B cell (primary cell): ENCODE results near the gene TLE5. TPM values are rescaled to one million over a fixed set of nuclear protein-coding genes. Genes with fewer than 3 reads are reported as not detected.

Experiments
- ATAC-seq: fragments of 200-7000 bp; cut with Tn5 transposase; one replicate; pipeline ENCODE4 v1.10.0; 2021; ENCODE audit warnings: low read depth, mild to moderate bottlenecking, moderate number of reproducible peaks, moderate library complexity
- CTCF ChIA-PET: fragments of 350-600 bp; sonication (Branson Sonifier 250); formaldehyde crosslinking; loops from one replicate; lab custom pipeline; 2021; ENCODE audit warnings: antibody characterized with exemption, inconsistent platforms; lab: Charles Lee
- POLR2A ChIA-PET: fragments of 350-600 bp; sonication (Branson Sonifier 250); formaldehyde crosslinking; loops from one replicate; lab custom pipeline; 2021; ENCODE audit warnings: antibody characterized with exemption; lab: Charles Lee
- DNase-seq: peaks from one replicate; pipeline ENCODE4 v3.0.0; 2013
- H2AFZ ChIP-seq: 2 replicates; pipeline ENCODE4 v1.6.1; 2012; ENCODE audit warnings: mild to moderate bottlenecking, low read depth, low read length; ENCODE audit not compliant: insufficient read depth, poor library complexity, severe bottlenecking
- H3K27ac ChIP-seq, 2 donors: 1 replicate in 1 of 2; 2 replicates in 1 of 2; pipeline ENCODE4 v1.5.1; 2012 to 2013; ENCODE audit warnings: low read length in 2 of 2, mild to moderate bottlenecking in 2 of 2, moderate library complexity in 1 of 2
- H3K27me3 ChIP-seq, 4 experiments: fragments of 200-600 bp in 1 of 4; sonication (generic) in 1 of 4; replicated peaks in 1 of 4; 1 replicate in 2 of 4; 2 replicates in 2 of 4; pipeline versions ENCODE4 v1.6.1 to v1.7.0; 2013 to 2016; ENCODE audit warnings: low read length in 3 of 4, mild to moderate bottlenecking in 2 of 4, mixed read lengths in 1 of 4, moderate library complexity in 1 of 4; ENCODE audit not compliant: insufficient read depth in 4 of 4, control insufficient read depth in 3 of 4; ENCODE audit errors: control extremely low read depth in 1 of 4
- H3K36me3 ChIP-seq, 2 experiments: replicated peaks in 1 of 2; 1 replicate in 1 of 2; 2 replicates in 1 of 2; pipeline versions ENCODE4 v1.6.1 to v1.7.1; 2013; ENCODE audit warnings: low read length in 1 of 2; ENCODE audit not compliant: insufficient read depth in 2 of 2, control insufficient read depth in 1 of 2; ENCODE audit errors: control extremely low read depth in 1 of 2, extremely low read depth in 1 of 2
- H3K4me1 ChIP-seq, 2 donors: fragments of 200-600 bp in 1 of 2; sonication (generic) in 1 of 2; 1 replicate in 1 of 2; 2 replicates in 1 of 2; pipeline versions ENCODE4 v1.5.1 to v1.6.1; 2013 to 2017; ENCODE audit warnings: low read length in 2 of 2; ENCODE audit not compliant: control insufficient read depth in 2 of 2, insufficient read depth in 2 of 2
- H3K4me2 ChIP-seq: replicated peaks from 2 replicates; pipeline ENCODE3; 2012; ENCODE audit warnings: mild to moderate bottlenecking, low read depth, low read length; ENCODE audit not compliant: poor library complexity, severe bottlenecking
- H3K4me3 ChIP-seq, 5 experiments: fragments of 200-600 bp in 1 of 5; sonication (generic) in 1 of 5; 1 replicate in 3 of 5; 2 replicates in 2 of 5; pipeline versions ENCODE4 v1.5.1 to v1.7.0; 2011 to 2016; ENCODE audit warnings: low read length in 4 of 5, mild to moderate bottlenecking in 4 of 5, low read depth in 2 of 5, control low read depth in 1 of 5, moderate library complexity in 1 of 5; ENCODE audit not compliant: insufficient read depth in 1 of 5; ENCODE audit errors: control extremely low read depth in 1 of 5, extremely low read depth in 1 of 5
- H3K79me2 ChIP-seq: fragments of 200-600 bp; sonication (generic); one replicate; pipeline ENCODE4 v1.6.0; 2016; ENCODE audit warnings: low read length; ENCODE audit not compliant: control insufficient read depth, insufficient read depth
- H3K9ac ChIP-seq: fragments of 200-600 bp; sonication (generic); 2 replicates; pipeline ENCODE4 v1.6.1; 2017; ENCODE audit warnings: mild to moderate bottlenecking, low read length, moderate library complexity
- H3K9me3 ChIP-seq, 3 donors: one replicate each; pipeline versions ENCODE4 v1.6.1 to v1.7.1; 2013; ENCODE audit warnings: low read length in 2 of 3; ENCODE audit not compliant: control insufficient read depth in 2 of 3, insufficient read depth in 1 of 3; ENCODE audit errors: control extremely low read depth in 1 of 3
- H4K20me1 ChIP-seq: 2 replicates; pipeline ENCODE4 v1.6.0; 2012; ENCODE audit warnings: mild to moderate bottlenecking, low read length; ENCODE audit not compliant: insufficient read depth, control insufficient read depth, poor library complexity, severe bottlenecking
- H3K27ac Mint-ChIP-seq: one replicate; pipeline ENCODE4 v1.8.0; 2021; ENCODE audit warnings: mixed read lengths
- H3K27me3 Mint-ChIP-seq: one replicate; pipeline ENCODE4 v1.8.0; 2021; ENCODE audit warnings: mixed read lengths
- H3K4me1 Mint-ChIP-seq: one replicate; pipeline ENCODE4 v1.8.0; 2021; ENCODE audit warnings: mixed read lengths
- H3K4me3 Mint-ChIP-seq: one replicate; pipeline ENCODE4 v1.8.0; 2021; ENCODE audit warnings: mixed read lengths
- H3K9me3 Mint-ChIP-seq: one replicate; pipeline ENCODE4 v1.8.0; 2022; ENCODE audit warnings: mixed read lengths; ENCODE audit not compliant: insufficient read depth
- CTCF ChIP-seq: fragments of 200-600 bp; IDR thresholded peaks from one replicate; pipeline ENCODE4 v1.8.0; 2022; ENCODE audit warnings: antibody characterized with exemption, mild to moderate bottlenecking
- EZH2 ChIP-seq: IDR thresholded peaks from 2 replicates; pipeline ENCODE4 v1.6.1; 2012; ENCODE audit warnings: borderline replicate concordance, low read depth, mild to moderate bottlenecking, moderate library complexity, low read length; ENCODE audit not compliant: insufficient read depth, poor library complexity, severe bottlenecking
- WGBS: methylation state at CpG from one replicate; pipeline ENCODE4 v1.1.5; 2013; ENCODE audit warnings: missing lambda C conversion rate; ENCODE audit not compliant: insufficient coverage; 5-methylcytosine and 5-hydroxymethylcytosine counted together
- intact Hi-C: fragments of 100-400 bp; cut with micrococcal nuclease; formaldehyde crosslinking; loops from one replicate; pipeline ENCODE4 v1.10.0; 2022
- polyA plus RNA-seq: library from polyadenylated mRNA; depleted of rRNA; stranded (reverse); fragments of >200 nt; gene quantifications from 2 replicates; pipeline ENCODE4 v1.2.3, GENCODE V29; 2012
- total RNA-seq, 2 donors: library from RNA; stranded (reverse); fragments of 120-200 nt in 1 of 2; gene quantifications; 1 replicate in 1 of 2; 2 replicates in 1 of 2; pipeline versions ENCODE4 v1.2.3 to v1.2.4, GENCODE V29; 2013 to 2022

The TLE5 gene
- total and polyA plus RNA-seq, 2 donors (not counting 1 experiment from before 2014, with no cell fraction given): 697 to 1,132 TPM

GRCh38 chr19:3100747-3101730 is 38.7 kb upstream of the TLE5 start:
- CTCF ChIA-PET: interaction anchor here (0.7 to 12.5 kb wide), 11 partner anchors 8 to 151 kb away, joined by 3 to 281 read pairs (median 3); no protein-coding TSS in a partner anchor
- H3K9ac ChIP-seq: no peak overlapping the region
- intact Hi-C loops: no loop called here

More at GRCh38 chr19:3100747-3101730, 38.7 kb upstream of the TLE5 start:
- Histone ChIP-seq H3K27me3 (peaks cover 0 to 16% (median 7%) of the 10 kb centered on the region in 4 experiments), H3K79me2 (peaks cover 61% of the 10 kb centered on the region), H3K4me1 (peaks cover 25 to 41% of the 10 kb centered on the region in 2 donors), H3K27ac (no peak overlapping the region), H4K20me1 (peaks cover 41% of the 10 kb centered on the region), H3K9me3 (peaks cover 0 to 2% (median 0%) of the 10 kb centered on the region in 3 donors), H3K4me2 (no peak overlapping the region), H3K36me3 (no peaks in the 10 kb centered on the region), H2AFZ (no peak overlapping the region), H3K4me3 (no peak overlapping the region)
- H3K4me1 Mint-ChIP-seq: peaks cover 27% of the 10 kb centered on the region
- POLR2A ChIA-PET: no interaction called here
- no peak overlapping the region for H3K4me3 Mint-ChIP-seq
- no peaks in the 10 kb centered on the region for H3K9me3 Mint-ChIP-seq
- H3K27me3 Mint-ChIP-seq: peaks cover 7% of the 10 kb centered on the region
- ATAC-seq (no peak), DNase-seq (no peak)
- no peak for TF ChIP-seq CTCF
- no peak for TF ChIP-seq EZH2
- 91% methylated on average over 23 of the region's 34 CpGs for WGBS
- H3K27ac Mint-ChIP-seq: no peak overlapping the region
